SK-N-SH treated with all-trans-retinoic acid at 6 μM for 48 hours (cell line): ENCODE measurements around the gene RNF19B.
"Not testable (repeated sequence)": the region's sequence is repeated elsewhere in the genome, so short reads cannot be mapped to it uniquely, and the experiment has no call there.

ENCODE experiments used
- ATAC-seq: fragments of 200-7000 bp; cut with Tn5 transposase; 3 replicates; pipeline ENCODE4 v1.9.1; 2020; ENCODE audit warnings: mild to moderate bottlenecking, moderate library complexity
- ARNTL ChIP-seq: fragments of 450-650 bp; formaldehyde crosslinking; IDR thresholded peaks from 2 replicates; pipeline ENCODE4 v1.5.0; 2020; ENCODE audit warnings: low read depth, mild to moderate bottlenecking, moderate library complexity, borderline replicate concordance
- BACH2 ChIP-seq: fragments of 250-450 bp; sonication (Bioruptor Pico); IDR thresholded peaks from 2 replicates; pipeline ENCODE4 v1.9.0; 2021; ENCODE audit warnings: mild to moderate bottlenecking, borderline replicate concordance
- CREB5 ChIP-seq: fragments of 250-450 bp; sonication (Bioruptor Pico); IDR thresholded peaks from 2 replicates; pipeline ENCODE4 v1.5.1; 2020; ENCODE audit warnings: low read depth, mild to moderate bottlenecking, moderate library complexity
- CSDC2 ChIP-seq: fragments of 250-450 bp; sonication (Bioruptor Pico); IDR thresholded peaks from 2 replicates; pipeline ENCODE4 v1.5.0; 2020; ENCODE audit warnings: mild to moderate bottlenecking, moderate library complexity
- ISL1 ChIP-seq: fragments of 250-450 bp; sonication (Bioruptor Pico); IDR thresholded peaks from 2 replicates; pipeline ENCODE4 v2.1.2; 2022; ENCODE audit warnings: mild to moderate bottlenecking, moderate library complexity
- OSR1 ChIP-seq: fragments of 250-450 bp; sonication (Bioruptor Pico); IDR thresholded peaks from 2 replicates; pipeline ENCODE4 v1.8.0; 2022; ENCODE audit warnings: moderate library complexity, mild to moderate bottlenecking, inconsistent platforms
- PATZ1 ChIP-seq: fragments of 250-450 bp; sonication (Bioruptor Pico); IDR thresholded peaks from 2 replicates; pipeline ENCODE4 v1.8.0; 2020; ENCODE audit warnings: mild to moderate bottlenecking, moderate library complexity, borderline replicate concordance
- PPARA ChIP-seq: fragments of 250-450 bp; sonication (Bioruptor Pico); IDR thresholded peaks from 2 replicates; pipeline ENCODE4 v1.5.0; 2020; ENCODE audit warnings: mild to moderate bottlenecking, borderline replicate concordance
- RARB ChIP-seq: fragments of 250-450 bp; sonication (Bioruptor Pico); IDR thresholded peaks from 2 replicates; pipeline ENCODE4 v1.8.0; 2021; ENCODE audit warnings: mild to moderate bottlenecking, moderate library complexity
- SNAI2 ChIP-seq: fragments of 250-450 bp; sonication (Bioruptor Pico); IDR thresholded peaks from 2 replicates; pipeline ENCODE4 v1.5.0; 2020; ENCODE audit warnings: mild to moderate bottlenecking, moderate library complexity
- TCF4 ChIP-seq: fragments of 250-450 bp; sonication (Bioruptor Pico); IDR thresholded peaks from 2 replicates; pipeline ENCODE4 v1.8.0; 2021; ENCODE audit warnings: mild to moderate bottlenecking, moderate library complexity, borderline replicate concordance
- TOX ChIP-seq: fragments of 250-450 bp; sonication (Bioruptor Pico); IDR thresholded peaks from 2 replicates; pipeline ENCODE4 v1.8.0; 2021; ENCODE audit warnings: mild to moderate bottlenecking, moderate library complexity, borderline replicate concordance
- TSHZ2 ChIP-seq: fragments of 250-450 bp; sonication (Bioruptor Pico); IDR thresholded peaks from 2 replicates; pipeline ENCODE4 v1.5.0; 2020; ENCODE audit warnings: mild to moderate bottlenecking, moderate library complexity
- ZC3H10 ChIP-seq: fragments of 250-450 bp; sonication (Bioruptor Pico); IDR thresholded peaks from 2 replicates; pipeline ENCODE4 v1.5.1; 2021; ENCODE audit warnings: mild to moderate bottlenecking, moderate library complexity
- ZFP3 ChIP-seq: fragments of 250-450 bp; sonication (Bioruptor Pico); IDR thresholded peaks from 2 replicates; pipeline ENCODE4 v1.5.0; 2020; ENCODE audit warnings: mild to moderate bottlenecking, moderate library complexity
- ZFP30 ChIP-seq: fragments of 450-650 bp; formaldehyde crosslinking; IDR thresholded peaks from 2 replicates; pipeline ENCODE4 v1.5.0; 2022; ENCODE audit warnings: mild to moderate bottlenecking, moderate library complexity
- ZNF565 ChIP-seq: fragments of 450-650 bp; formaldehyde crosslinking; conservative IDR thresholded peaks from 2 replicates; pipeline ENCODE4 v1.5.0; 2020; ENCODE audit warnings: low read depth, mild to moderate bottlenecking, moderate library complexity
- ZNF70 ChIP-seq: fragments of 450-650 bp; formaldehyde crosslinking; IDR thresholded peaks from 2 replicates; pipeline ENCODE4 v1.5.0; 2020; ENCODE audit warnings: mild to moderate bottlenecking, moderate library complexity
- TF ChIP-seq, protein P1 (sequence below): fragments of 250-450 bp; sonication (Bioruptor Pico); IDR thresholded peaks from 2 replicates; pipeline ENCODE4 v1.5.1; 2021; ENCODE audit warnings: mild to moderate bottlenecking, moderate library complexity

Gene RNF19B

GRCh38 chr1:32906654-32907053 is 58.0 kb downstream of the RNF19B start:
- ATAC-seq, result no peak
- TF ChIP-seq SNAI2 (CRISPR knock-in tag), result no peak
- TF ChIP-seq TOX (CRISPR knock-in tag), result no peak
- TF ChIP-seq ISL1 (CRISPR knock-in tag), result no peak
- no peak for TF ChIP-seq PPARA (CRISPR knock-in tag)
- no peak for TF ChIP-seq ARNTL (CRISPR knock-in tag)
- TF ChIP-seq CSDC2 (CRISPR knock-in tag), result no peak
- no peak for TF ChIP-seq PATZ1 (CRISPR knock-in tag)
- TF ChIP-seq ZC3H10 (CRISPR knock-in tag), result no peak

DNA sequence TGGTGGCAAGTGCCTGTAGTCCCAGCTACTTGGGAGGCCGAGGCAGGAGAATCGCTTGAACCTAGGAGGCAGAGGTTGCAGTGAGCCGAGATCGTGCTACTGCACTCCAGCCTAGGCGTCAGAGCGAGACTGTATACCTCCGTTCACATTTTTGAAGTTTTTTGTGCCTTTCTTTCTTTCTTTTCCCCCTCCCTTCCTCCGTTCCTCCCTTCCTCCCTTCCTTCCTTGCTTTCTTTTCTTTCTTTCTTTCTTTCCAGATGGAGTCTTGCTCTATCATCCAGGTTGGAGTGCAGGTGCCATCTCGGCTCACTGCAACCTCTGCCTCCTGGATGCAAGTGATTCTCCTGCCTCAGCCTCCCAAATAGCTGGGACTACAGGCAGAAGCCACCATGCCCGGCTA is 59.0 kb downstream of the RNF19B start:
- not testable (repeated sequence) for ATAC-seq

- no peak for ATAC-seq
- TF ChIP-seq RARB (CRISPR knock-in tag) (no peak), CSDC2 (CRISPR knock-in tag) (no peak), OSR1 (CRISPR knock-in tag) (no peak), TOX (CRISPR knock-in tag) (no peak), SNAI2 (CRISPR knock-in tag) (no peak), ZNF565 (CRISPR knock-in tag) (no peak), PATZ1 (CRISPR knock-in tag) (no peak), CREB5 (CRISPR knock-in tag) (no peak)
Measured at GRCh38 chr1:32904797-32905196, 59.8 kb downstream of the RNF19B start.

GRCh38 chr1:32903991-32904785 is 60.4 kb downstream of the RNF19B start:
- ATAC-seq, result no peak
- TF ChIP-seq RARB (CRISPR knock-in tag) (no peak), PPARA (CRISPR knock-in tag) (no peak), ARNTL (CRISPR knock-in tag) (no peak), ZNF70 (CRISPR knock-in tag) (no peak), OSR1 (CRISPR knock-in tag) (no peak), CREB5 (CRISPR knock-in tag) (no peak), ZFP30 (no peak), CSDC2 (CRISPR knock-in tag) (no peak), BACH2 (no peak), ISL1 (CRISPR knock-in tag) (no peak), ZFP3 (no peak), TCF4 (CRISPR knock-in tag) (no peak), ZNF565 (CRISPR knock-in tag) (no peak), TSHZ2 (CRISPR knock-in tag) (no peak), TOX (CRISPR knock-in tag) (no peak)
- TF ChIP-seq, protein P1, sequence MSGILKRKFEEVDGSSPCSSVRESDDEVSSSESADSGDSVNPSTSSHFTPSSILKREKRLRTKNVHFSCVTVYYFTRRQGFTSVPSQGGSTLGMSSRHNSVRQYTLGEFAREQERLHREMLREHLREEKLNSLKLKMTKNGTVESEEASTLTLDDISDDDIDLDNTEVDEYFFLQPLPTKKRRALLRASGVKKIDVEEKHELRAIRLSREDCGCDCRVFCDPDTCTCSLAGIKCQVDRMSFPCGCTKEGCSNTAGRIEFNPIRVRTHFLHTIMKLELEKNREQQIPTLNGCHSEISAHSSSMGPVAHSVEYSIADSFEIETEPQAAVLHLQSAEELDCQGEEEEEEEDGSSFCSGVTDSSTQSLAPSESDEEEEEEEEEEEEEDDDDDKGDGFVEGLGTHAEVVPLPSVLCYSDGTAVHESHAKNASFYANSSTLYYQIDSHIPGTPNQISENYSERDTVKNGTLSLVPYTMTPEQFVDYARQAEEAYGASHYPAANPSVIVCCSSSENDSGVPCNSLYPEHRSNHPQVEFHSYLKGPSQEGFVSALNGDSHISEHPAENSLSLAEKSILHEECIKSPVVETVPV, result no peak
